HCT116 (cell line): ENCODE results near the gene ABCC5. TPM values are rescaled to one million over a fixed set of nuclear protein-coding genes. Genes with fewer than 3 reads are reported as not detected.

Source experiments
- ATAC-seq: fragments of 200-7000 bp; cut with Tn5 transposase; 2 replicates; pipeline ENCODE4 v1.9.1; 2020; ENCODE audit warnings: mild to moderate bottlenecking, moderate library complexity
- BruUV-seq: library from RNA; stranded (reverse); fragments of 400-500 nt; replicated peaks from 2 replicates; lab custom pipeline; 2021; lab: Mats Ljungman, UMichigan
- CTCF ChIA-PET: fragments of 300-600 bp; sonication (Branson Sonifier 250); formaldehyde crosslinking; loops from one replicate; lab custom pipeline; 2021; ENCODE audit warnings: antibody characterized with exemption; lab: Charles Lee
- POLR2A ChIA-PET: fragments of 300-600, 350-600 bp; sonication (Branson Sonifier 250); formaldehyde crosslinking; loops from one replicate; lab custom pipeline; 2021; ENCODE audit warnings: antibody characterized with exemption; lab: Charles Lee
- RAD21 ChIA-PET, 2 experiments: fragments of 300-600 bp; sonication (Branson Sonifier 250); formaldehyde crosslinking; loops; one replicate each; lab custom pipeline; 2023; ENCODE audit warnings: low total read pairs in 2 of 2; ENCODE audit not compliant: uncharacterized antibody in 2 of 2, unreplicated experiment in 2 of 2, low non-redundant PET in 1 of 2; lab: Charles Lee
- DNase-seq: peaks from one replicate; pipeline ENCODE4 v3.0.0-alpha.2; 2010; ENCODE audit warnings: low read depth, low spot score
- H2AFZ ChIP-seq: fragments of 200-600 bp; shearing (Covaris generic), sonication (generic); 2 replicates; pipeline ENCODE4 v1.6.1; 2017; ENCODE audit warnings: low read depth, mixed run types, mixed read lengths, antibody characterized with exemption, low read length; ENCODE audit not compliant: poor library complexity, severe bottlenecking
- H3K27ac ChIP-seq: 2 replicates; pipeline ENCODE4 v1.5.1; 2012; ENCODE audit warnings: low read depth, low read length
- H3K27me3 ChIP-seq: fragments of 200-600 bp; sonication (generic); 2 replicates; pipeline ENCODE4 v1.6.1; 2016; ENCODE audit warnings: mixed run types, low read length, mixed read lengths; ENCODE audit not compliant: insufficient read depth
- H3K36me3 ChIP-seq, 2 experiments: fragments of 200-500 bp in 1 of 2; fragments of 200-600 bp in 1 of 2; sonication (Bioruptor generic) in 1 of 2; sonication (generic) in 1 of 2; 2 replicates each; pipeline versions ENCODE4 v1.5.1 to v1.6.1; 2014 to 2016; ENCODE audit warnings: low read length in 2 of 2, inconsistent platforms in 1 of 2, mixed read lengths in 1 of 2, mixed run types in 1 of 2; ENCODE audit not compliant: insufficient read depth in 2 of 2, control insufficient read depth in 1 of 2
- H3K4me1 ChIP-seq, 2 experiments: fragments of 200-600 bp in 1 of 2; sonication (generic) in 1 of 2; 2 replicates each; pipeline versions ENCODE4 v1.5.1 to v1.6.1; 2012 to 2017; ENCODE audit warnings: low read length in 2 of 2, inconsistent platforms in 1 of 2, mild to moderate bottlenecking in 1 of 2, mixed read lengths in 1 of 2, mixed run types in 1 of 2, moderate library complexity in 1 of 2; ENCODE audit not compliant: insufficient read depth in 2 of 2, control insufficient read depth in 1 of 2
- H3K4me2 ChIP-seq: fragments of 200-600 bp; sonication (generic); 2 replicates; pipeline ENCODE4 v1.6.1; 2017; ENCODE audit warnings: mixed run types, low read length, mixed read lengths
- H3K4me3 ChIP-seq, 2 experiments: fragments of 200-600 bp in 1 of 2; sonication (generic) in 1 of 2; replicated peaks in 1 of 2; 2 replicates each; pipeline ENCODE4 v1.5.1; 2011 to 2016; ENCODE audit warnings: low read length in 2 of 2, control low read depth in 1 of 2, low read depth in 1 of 2, mild to moderate bottlenecking in 1 of 2, mixed read lengths in 1 of 2, mixed run types in 1 of 2
- H3K79me2 ChIP-seq: fragments of 200-600 bp; sonication (generic); 2 replicates; pipeline ENCODE4 v1.6.1; 2017; ENCODE audit warnings: mild to moderate bottlenecking, mixed run types, low read length, moderate library complexity, mixed read lengths; ENCODE audit not compliant: insufficient read depth
- H3K9ac ChIP-seq: fragments of 200-600 bp; sonication (generic); 2 replicates; pipeline ENCODE4 v1.6.1; 2016; ENCODE audit warnings: low read length, mixed read lengths
- H3K9me2 ChIP-seq: fragments of 200-600 bp; sonication (generic), shearing (Covaris generic); 2 replicates; pipeline ENCODE4 v1.6.1; 2017; ENCODE audit warnings: mixed run types, mild to moderate bottlenecking, moderate library complexity; ENCODE audit not compliant: insufficient read depth
- H3K9me3 ChIP-seq, 2 experiments: fragments of 200-500 bp in 1 of 2; fragments of 200-600 bp in 1 of 2; sonication (Bioruptor generic) in 1 of 2; sonication (generic) in 1 of 2; 2 replicates each; pipeline ENCODE4 v1.6.1; 2014 to 2017; ENCODE audit warnings: low read length in 2 of 2, mixed read lengths in 2 of 2, inconsistent platforms in 1 of 2, low read depth in 1 of 2, mild to moderate bottlenecking in 1 of 2, mixed run types in 1 of 2, moderate library complexity in 1 of 2; ENCODE audit not compliant: control insufficient read depth in 1 of 2, insufficient read depth in 1 of 2
- H4K20me1 ChIP-seq: fragments of 200-600 bp; sonication (generic), shearing (Covaris generic); 2 replicates; pipeline ENCODE4 v1.6.1; 2017; ENCODE audit warnings: mixed run types, mild to moderate bottlenecking, moderate library complexity; ENCODE audit not compliant: insufficient read depth
- CBX3 ChIP-seq: IDR thresholded peaks from 2 replicates; pipeline ENCODE4 v1.6.1; 2012; ENCODE audit warnings: low read depth
- CEBPB ChIP-seq: IDR thresholded peaks from 2 replicates; pipeline ENCODE4 v1.6.1; 2012; ENCODE audit warnings: low read depth
- CTCF ChIP-seq, 3 experiments: fragments of 200-600 bp in 1 of 3; sonication (generic) in 1 of 3; IDR thresholded peaks in 2 of 3; conservative IDR thresholded peaks in 1 of 3; 2 replicates each; pipeline ENCODE4 v1.5.1; 2012 to 2017; ENCODE audit warnings: low read depth in 2 of 3, low read length in 2 of 3, antibody characterized with exemption in 1 of 3, borderline replicate concordance in 1 of 3, control low read depth in 1 of 3, mild to moderate bottlenecking in 1 of 3, mixed read lengths in 1 of 3, mixed run types in 1 of 3, moderate library complexity in 1 of 3; ENCODE audit not compliant: insufficient read depth in 1 of 3
- ELF1 ChIP-seq: IDR thresholded peaks from 2 replicates; pipeline ENCODE4 v1.6.1; 2012; ENCODE audit warnings: low read depth, borderline replicate concordance
- EZH2 ChIP-seq: fragments of 200-600 bp; sonication (generic); IDR thresholded peaks from 2 replicates; pipeline ENCODE4 v1.6.1; 2017; ENCODE audit warnings: antibody characterized with exemption, mixed run types
- EZH2phosphoT487 ChIP-seq: fragments of 200-600 bp; IDR thresholded peaks from 2 replicates; pipeline ENCODE4 v1.6.1; 2018; ENCODE audit warnings: antibody characterized with exemption, borderline replicate concordance
- FOSL1 ChIP-seq: IDR thresholded peaks from 2 replicates; pipeline ENCODE4 v1.6.1; 2012; ENCODE audit warnings: low read depth
- MAX ChIP-seq: IDR thresholded peaks from 2 replicates; pipeline ENCODE4 v1.6.1; 2012
- POLR2A ChIP-seq: IDR thresholded peaks from 2 replicates; pipeline ENCODE4 v1.7.0; 2011; ENCODE audit warnings: borderline replicate concordance; ENCODE audit not compliant: insufficient read depth, insufficient read length; ENCODE audit errors: extremely low read depth
- POLR2AphosphoS5 ChIP-seq: IDR thresholded peaks from 2 replicates; pipeline ENCODE4 v1.6.1; 2011; ENCODE audit warnings: mild to moderate bottlenecking, low read depth, low read length, moderate library complexity
- RAD21 ChIP-seq: IDR thresholded peaks from 2 replicates; pipeline ENCODE4 v1.6.1; 2012; ENCODE audit warnings: low read depth, mild to moderate bottlenecking
- REST ChIP-seq: IDR thresholded peaks from 2 replicates; pipeline ENCODE4 v1.6.1; 2012; ENCODE audit warnings: low read depth
- SIN3A ChIP-seq: IDR thresholded peaks from 2 replicates; pipeline ENCODE4 v1.6.1; 2012; ENCODE audit warnings: low read depth
- SP1 ChIP-seq: IDR thresholded peaks from 2 replicates; pipeline ENCODE4 v1.6.1; 2012; ENCODE audit warnings: low read depth
- SRF ChIP-seq: IDR thresholded peaks from 2 replicates; pipeline ENCODE4 v1.6.1; 2012; ENCODE audit warnings: low read depth
- TCF7L2 ChIP-seq: IDR thresholded peaks from 2 replicates; pipeline ENCODE4 v1.7.0; 2011; ENCODE audit warnings: borderline replicate concordance, inconsistent platforms; ENCODE audit not compliant: insufficient read depth, insufficient read length; ENCODE audit errors: extremely low read depth
- intact Hi-C: fragments of 100-400 bp; cut with micrococcal nuclease; formaldehyde crosslinking; loops from 2 replicates; pipeline ENCODE4 v1.10.0; 2022
- total RNA-seq: library from RNA; stranded (reverse); gene quantifications from one replicate; pipeline ENCODE4 v1.2.1, GENCODE V29; 2021; ENCODE audit not compliant: unreplicated experiment

ABCC5 gene
- total RNA-seq, 1 experiment from 2014 or later = 16.9 TPM

GRCh38 chr3:183988216-183988790, 29.4 kb downstream of the ABCC5 start:
- no TSS peak for BruUV-seq
- ChIA-PET CTCF (interaction anchor here (1.2 kb wide), 1 partner anchor 30 kb away, joined by 3 read pairs; no protein-coding TSS in a partner anchor), POLR2A (interaction anchor here (0.7 kb wide), 1 partner anchor 27 kb away, joined by 3 read pairs; no protein-coding TSS in a partner anchor), RAD21 (no interaction called here)
- H3K4me1 ChIP-seq = no peaks in the 10 kb centered on the region
- peaks cover 4 to 7% of the 10 kb centered on the region in 2 experiments; a peak in 2 of 4 replicates for H3K36me3 ChIP-seq
- H3K9me2 ChIP-seq = no peaks in the 10 kb centered on the region
- H2AFZ ChIP-seq = no peak overlapping the region
- H4K20me1 ChIP-seq = no peaks in the 10 kb centered on the region
- no peak for ATAC-seq
- no peak overlapping the region for H3K9ac ChIP-seq
- no peak overlapping the region for H3K4me3 ChIP-seq
- no peaks in the 10 kb centered on the region for H3K79me2 ChIP-seq
- intact Hi-C loops = no loop called here
- H3K9me3 ChIP-seq = no peaks in the 10 kb centered on the region
- H3K27ac ChIP-seq = no peak overlapping the region
- H3K27me3 ChIP-seq = no peaks in the 10 kb centered on the region
- no peak for DNase-seq
- no peak overlapping the region for H3K4me2 ChIP-seq
- no peak for TF ChIP-seq POLR2AphosphoS5
- TF ChIP-seq POLR2A = no peak
- TF ChIP-seq MAX = no peak
- TF ChIP-seq EZH2 = no peak
- TF ChIP-seq REST = no peak
- TF ChIP-seq SRF = no peak
- TF ChIP-seq CTCF (IDR thresholded peaks at IDR 0.05 in 2 of 3, conservative IDR thresholded peaks at IDR 0.05 in 1 of 3; ENCODE audit: borderline replicate concordance in 1 of 3, insufficient read depth in 1 of 3, low read depth in 2 of 3, low read length in 2 of 3) = no peak
- no peak for TF ChIP-seq EZH2phosphoT487
- no peak for TF ChIP-seq RAD21
- no peak for TF ChIP-seq TCF7L2
- TF ChIP-seq CEBPB = no peak
- no peak for TF ChIP-seq CBX3
- TF ChIP-seq SP1 = no peak
- TF ChIP-seq ELF1 = no peak
- no peak for TF ChIP-seq FOSL1
- no peak for TF ChIP-seq SIN3A
